Brain microvascular endothelial cell (primary cell): ENCODE measurements around the gene PCDHB6.
"Not testable (repeated sequence)": the region's sequence is repeated elsewhere in the genome, so short reads cannot be mapped to it uniquely, and the experiment has no call there.

Source experiments
- DNase-seq: peaks from one replicate; pipeline ENCODE4 v3.0.0-alpha.2; 2020
- H3K27ac ChIP-seq: fragments of 250-450 bp; sonication (Bioruptor Pico); 2 replicates; pipeline ENCODE4 v1.5.1; 2020; ENCODE audit warnings: mild to moderate bottlenecking, moderate library complexity
- H3K27me3 ChIP-seq: fragments of 250-450 bp; sonication (Bioruptor Pico); replicated peaks from 2 replicates; pipeline ENCODE4 v1.5.1; 2020; ENCODE audit warnings: mild to moderate bottlenecking
- H3K36me3 ChIP-seq: fragments of 250-450 bp; sonication (Bioruptor Pico); replicated peaks from 2 replicates; pipeline ENCODE4 v1.5.1; 2020; ENCODE audit warnings: mild to moderate bottlenecking
- H3K4me3 ChIP-seq: 2 replicates; pipeline ENCODE4 v1.5.1; 2011; ENCODE audit warnings: low read depth, mild to moderate bottlenecking, control low read depth, low read length, moderate library complexity
- CTCF ChIP-seq: IDR thresholded peaks from 2 replicates; pipeline ENCODE4 v1.5.1; 2011; ENCODE audit warnings: low read depth, mild to moderate bottlenecking, moderate library complexity, low read length, control low read depth, inconsistent platforms; ENCODE audit errors: missing control alignments
- in situ Hi-C: cut with HindIII; loops from 2 replicates; pipeline ENCODE4 v1.10.0; 2017; ENCODE audit warnings: low sequenced_read_pairs, low pct_ligation_motif_present

PCDHB6 gene

DNA sequence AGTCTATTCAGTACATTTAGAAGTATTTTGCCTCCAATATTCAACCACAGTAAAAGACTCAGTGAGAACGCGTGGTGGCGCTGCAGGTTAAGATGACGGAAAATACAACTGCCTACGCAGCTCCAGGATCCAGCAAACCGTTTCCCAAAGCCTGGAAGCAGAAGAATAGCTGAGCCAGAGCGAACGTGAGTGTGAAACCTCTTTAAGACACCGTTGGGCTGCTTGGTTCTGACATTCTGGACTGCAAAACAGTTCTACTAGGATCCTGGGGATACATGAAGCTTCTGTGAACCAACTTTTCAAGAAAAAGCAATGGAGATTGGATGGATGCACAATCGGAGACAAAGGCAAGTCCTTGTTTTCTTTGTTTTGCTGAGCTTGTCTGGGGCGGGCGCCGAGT lies 32.4 kb downstream of the PCDHB6 start, which contains the start of gene PCDHB16:
TSS of gene PCDHB16 (plus strand) at position 140 of the 400 bp plus-strand sequence. CDS start at position 313, 173 bp downstream.
- in situ Hi-C loops, result no loop called here
- no peaks in the 10 kb centered on the region for H3K36me3 ChIP-seq
- DNase-seq, result no peak
- no peak within 1 kb of the TSS for H3K4me3 ChIP-seq
- TF ChIP-seq CTCF, result no peak
- H3K27ac ChIP-seq, result no peak within 1 kb of the TSS
- no peaks in the 10 kb centered on the region for H3K27me3 ChIP-seq

GRCh38 chr5:141184117-141184855 lies 34.4 kb downstream of the PCDHB6 start:
- H3K36me3 ChIP-seq, H3K27me3 ChIP-seq, DNase-seq, H3K27ac ChIP-seq, H3K4me3 ChIP-seq, in situ Hi-C loops: not testable (repeated sequence)

DNA sequence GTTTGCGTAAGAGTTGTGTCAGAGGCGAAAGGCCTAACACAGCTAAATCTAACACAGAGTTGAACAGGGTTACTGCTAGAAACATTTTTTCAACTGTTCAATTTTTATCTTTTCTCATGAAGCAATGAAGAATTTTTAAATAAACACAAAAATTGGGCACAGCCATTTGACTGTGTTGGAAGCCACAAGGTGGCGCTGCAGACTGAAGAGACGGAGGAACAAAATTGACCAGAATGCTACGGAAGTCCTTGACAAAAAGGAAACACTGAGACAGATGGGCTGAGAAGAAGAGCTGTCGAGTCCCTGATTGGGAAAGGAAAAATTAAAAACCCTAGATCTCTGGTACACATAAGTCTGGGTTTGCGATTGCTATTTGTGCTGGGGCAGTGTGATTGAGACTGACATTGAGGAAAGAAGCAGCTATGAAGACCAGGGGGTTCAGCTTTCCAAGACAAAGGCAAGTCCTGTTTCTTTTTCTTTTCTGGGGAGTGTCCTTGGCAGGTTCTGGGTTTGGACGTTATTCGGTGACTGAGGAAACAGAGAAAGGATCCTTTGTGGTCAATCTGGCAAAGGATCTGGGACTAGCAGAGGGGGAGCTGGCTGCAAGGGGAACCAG lies 37.1 kb downstream of the PCDHB6 start, which contains the start of gene PCDHB9:
TSS of gene PCDHB9 (plus strand) at position 265 of the 616 bp plus-strand sequence. CDS start at position 423, 158 bp downstream.
- H3K36me3 ChIP-seq, result no peaks in the 10 kb centered on the region
- H3K4me3 ChIP-seq, result no peak within 1 kb of the TSS
- H3K27ac ChIP-seq, result no peak within 1 kb of the TSS
- peak; percentile 44 for TF ChIP-seq CTCF
- no peak for DNase-seq
- in situ Hi-C loops, result no loop called here
- no peaks in the 10 kb centered on the region for H3K27me3 ChIP-seq

- H3K27me3 ChIP-seq, H3K27ac ChIP-seq, H3K36me3 ChIP-seq, DNase-seq, H3K4me3 ChIP-seq, in situ Hi-C loops: not testable (repeated sequence)
These were observed 38.8 kb downstream of the PCDHB6 start for GRCh38 chr5:141188682-141189081.

DNA sequence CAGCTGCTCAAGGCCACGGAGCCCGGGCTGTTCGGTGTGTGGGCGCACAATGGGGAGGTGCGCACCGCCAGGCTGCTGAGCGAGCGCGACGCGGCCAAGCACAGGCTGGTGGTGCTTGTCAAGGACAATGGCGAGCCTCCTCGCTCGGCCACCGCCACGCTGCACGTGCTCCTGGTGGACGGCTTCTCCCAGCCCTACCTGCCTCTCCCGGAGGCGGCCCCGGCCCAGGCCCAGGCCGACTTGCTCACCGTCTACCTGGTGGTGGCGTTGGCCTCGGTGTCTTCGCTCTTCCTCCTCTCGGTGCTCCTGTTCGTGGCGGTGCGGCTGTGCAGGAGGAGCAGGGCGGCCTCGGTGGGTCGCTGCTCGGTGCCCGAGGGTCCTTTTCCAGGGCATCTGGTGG lies 39.3 kb downstream of the PCDHB6 start:
- H3K27me3 ChIP-seq, H3K36me3 ChIP-seq, in situ Hi-C loops, DNase-seq, H3K4me3 ChIP-seq, H3K27ac ChIP-seq: not testable (repeated sequence)

GRCh38 chr5:141192110-141192725 lies 42.4 kb downstream of the PCDHB6 start, which contains the start of gene PCDHB10:
Gene PCDHB10 (plus strand): TSS chr5:141192353. CDS start chr5:141192553, 200 bp downstream.
- in situ Hi-C loops, result no loop called here
- DNase-seq, result no peak
- H3K36me3 ChIP-seq, result no peaks in the 10 kb centered on the region
- H3K4me3 ChIP-seq, result no peak within 1 kb of the TSS
- H3K27me3 ChIP-seq, result no peaks in the 10 kb centered on the region
- peak; percentile 45 for TF ChIP-seq CTCF
- H3K27ac ChIP-seq, result no peak within 1 kb of the TSS

DNA sequence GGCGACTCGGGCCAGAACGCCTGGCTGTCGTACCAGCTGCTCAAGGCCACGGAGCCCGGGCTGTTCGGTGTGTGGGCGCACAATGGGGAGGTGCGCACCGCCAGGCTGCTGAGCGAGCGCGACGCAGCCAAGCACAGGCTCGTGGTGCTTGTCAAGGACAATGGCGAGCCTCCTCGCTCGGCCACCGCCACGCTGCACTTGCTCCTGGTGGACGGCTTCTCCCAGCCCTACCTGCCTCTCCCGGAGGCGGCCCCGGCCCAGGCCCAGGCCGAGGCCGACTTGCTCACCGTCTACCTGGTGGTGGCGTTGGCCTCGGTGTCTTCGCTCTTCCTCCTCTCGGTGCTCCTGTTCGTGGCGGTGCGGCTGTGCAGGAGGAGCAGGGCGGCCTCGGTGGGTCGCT lies 44.5 kb downstream of the PCDHB6 start:
- in situ Hi-C loops, H3K27me3 ChIP-seq, H3K4me3 ChIP-seq, DNase-seq, H3K27ac ChIP-seq, H3K36me3 ChIP-seq: not testable (repeated sequence)
